GM19468 (cell line): ENCODE data around the gene ATG3.
A peak's percentile ranks its signal among the peaks of the same experiment; 100 is the strongest.
"Not testable (repeated sequence)": the region's sequence is repeated elsewhere in the genome, so short reads cannot be mapped to it uniquely, and the experiment has no call there.

Experiments used
- ATAC-seq: cut with Tn5 transposase; IDR thresholded peaks from one replicate; pipeline ENCODE4 v1.9.1; 2021; ENCODE audit warnings: mild to moderate bottlenecking, moderate library complexity, moderate number of reproducible peaks; ENCODE audit not compliant: unreplicated experiment; ENCODE audit errors: extremely low read depth

Gene ATG3

DNA sequence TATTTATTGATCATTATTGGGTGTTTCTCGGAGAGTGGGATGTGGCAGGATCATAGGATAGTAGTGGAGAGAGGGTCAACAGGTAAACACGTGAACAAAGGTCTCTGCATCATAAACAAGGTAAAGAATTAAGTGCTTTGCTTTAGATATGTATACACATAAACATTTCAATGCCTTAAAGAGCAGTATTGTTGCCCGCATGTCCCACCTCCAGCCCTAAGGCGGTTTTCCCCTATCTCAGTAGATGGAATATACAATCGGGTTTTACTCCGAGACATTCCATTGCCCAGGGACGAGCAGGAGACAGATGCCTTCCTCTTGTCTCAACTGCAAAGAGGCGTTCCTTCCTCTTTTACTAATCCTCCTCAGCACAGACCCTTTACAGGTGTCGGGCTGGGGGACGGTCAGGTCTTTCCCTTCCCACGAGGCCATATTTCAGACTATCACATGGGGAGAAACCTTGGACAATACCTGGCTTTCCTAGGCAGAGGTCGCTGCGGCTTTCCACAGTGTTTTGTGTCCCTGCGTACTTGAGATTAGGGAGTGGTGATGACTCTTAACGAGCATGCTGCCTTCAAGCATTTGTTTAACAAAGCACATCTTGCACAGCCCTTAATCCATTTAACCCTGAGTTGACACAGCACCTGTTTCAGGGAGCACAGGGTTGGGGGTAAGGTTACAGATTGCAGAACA is 2.6 kb upstream of the ATG3 start:
- not testable (repeated sequence) for ATAC-seq

DNA sequence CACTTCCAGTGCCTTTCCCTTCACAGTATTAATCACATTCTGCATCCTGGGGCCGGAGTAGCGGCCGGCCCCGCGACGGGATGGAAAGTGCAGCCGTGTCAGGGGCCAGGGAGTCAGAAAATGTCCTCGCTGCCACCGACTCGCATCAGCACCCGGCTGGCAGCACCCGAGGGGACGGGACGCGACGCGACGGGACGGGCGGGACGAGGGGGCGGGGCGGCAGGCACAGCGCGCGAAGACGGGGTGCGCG is 353 bp downstream of the ATG3 start:
- peak; percentile 9 for ATAC-seq

DNA sequence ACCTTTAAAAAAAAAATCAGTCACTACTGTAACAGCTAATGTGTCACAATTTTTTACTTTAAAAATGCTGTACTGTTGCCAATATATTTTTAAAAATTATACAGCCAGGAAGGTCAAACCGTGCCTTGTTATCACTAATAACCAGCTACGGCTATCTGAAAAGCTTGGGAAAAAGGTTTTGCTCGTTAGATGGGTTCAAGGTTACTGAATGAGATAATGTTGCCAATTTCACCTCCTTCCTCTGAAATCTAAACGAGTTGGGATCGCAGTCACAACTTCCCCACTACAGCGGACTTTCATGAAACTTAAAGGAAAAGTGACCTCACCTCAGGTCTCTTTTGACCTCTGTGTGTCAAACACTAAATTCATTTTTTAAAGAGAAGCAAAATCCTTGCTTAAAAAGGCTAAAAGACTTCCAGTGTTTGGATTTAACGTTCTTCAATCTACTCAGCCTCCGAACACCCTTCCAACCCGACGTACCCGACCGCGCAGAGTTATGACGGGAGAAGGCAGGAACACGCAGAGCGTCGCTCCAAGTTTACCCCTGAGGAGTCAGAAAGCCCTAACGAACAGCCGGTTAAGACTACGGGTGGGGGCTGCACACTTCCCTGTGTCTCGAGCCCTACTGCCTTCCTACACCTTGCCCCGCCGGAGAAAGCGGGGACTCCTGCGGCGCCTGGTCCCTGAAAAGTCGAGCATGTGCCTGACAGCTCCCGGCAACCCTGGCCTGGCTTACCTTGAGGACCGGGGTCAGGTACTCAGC is 860 bp downstream of the ATG3 start:
- no peak for ATAC-seq

DNA sequence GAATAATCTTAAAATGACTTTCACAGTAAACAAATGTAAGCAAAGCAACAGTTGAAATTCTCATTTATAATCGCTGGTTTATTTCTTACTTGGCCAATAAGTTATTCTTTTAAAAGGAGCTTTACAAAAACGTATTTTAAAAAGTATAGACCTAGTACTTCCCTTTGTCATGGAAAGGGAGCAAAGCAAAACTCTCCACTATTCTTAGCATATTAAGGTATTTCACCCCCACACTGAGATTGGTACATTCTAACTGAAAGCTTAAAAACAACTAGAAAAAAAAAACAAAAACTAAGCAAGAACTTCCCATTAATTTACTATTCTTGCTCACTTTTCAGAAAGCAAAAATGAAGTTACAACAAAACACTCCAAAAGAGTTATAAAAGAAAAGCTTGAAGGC is 1.5 kb downstream of the ATG3 start:
- no peak for ATAC-seq

DNA sequence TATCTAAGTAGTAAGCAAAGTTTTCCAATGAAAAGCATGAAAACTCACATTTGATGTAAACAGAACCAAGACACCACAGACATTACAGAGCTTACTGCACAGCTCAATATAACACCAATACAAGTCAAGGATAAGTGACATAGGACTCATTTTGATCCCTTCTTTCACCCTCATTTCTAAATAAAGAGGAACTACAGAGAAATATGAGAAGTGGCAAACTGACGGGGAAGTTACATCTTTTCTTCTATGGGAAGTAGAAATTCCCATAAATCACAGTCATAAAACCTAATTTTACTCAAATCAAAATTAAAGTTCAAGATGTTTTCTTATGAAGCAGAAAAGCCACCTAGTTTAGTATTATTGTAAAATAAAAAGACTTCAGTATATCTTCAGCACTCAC is 3.8 kb downstream of the ATG3 start:
- ATAC-seq, result no peak

DNA sequence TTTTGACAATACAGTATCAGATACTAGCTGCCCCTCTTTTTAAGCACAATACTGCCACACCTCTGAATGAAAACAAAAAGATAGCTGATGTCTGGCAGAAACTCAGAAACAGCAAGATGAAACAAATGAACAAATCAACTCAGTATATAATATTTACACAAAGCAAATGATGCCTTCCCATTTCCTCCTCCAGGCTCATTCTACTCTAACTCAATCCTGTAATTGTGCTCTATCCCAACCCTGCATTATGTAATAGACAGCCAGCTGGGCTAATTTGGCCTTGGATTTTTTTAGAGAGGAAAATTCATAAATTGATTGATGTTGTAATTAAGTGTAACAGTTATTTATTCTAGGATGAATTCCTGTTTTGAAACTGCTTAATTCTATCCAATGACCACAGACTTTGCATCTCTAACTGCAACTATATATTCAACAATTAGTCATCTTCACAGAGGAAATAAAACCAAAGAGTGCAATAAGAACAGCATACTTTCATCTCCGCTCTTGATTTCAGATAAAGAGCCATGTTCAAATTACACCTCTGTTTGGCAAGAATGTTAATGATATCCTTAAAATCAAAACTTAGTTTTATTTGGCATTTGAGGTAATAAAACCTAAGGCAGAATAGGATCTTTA is 6.1 kb downstream of the ATG3 start:
- no peak for ATAC-seq

DNA sequence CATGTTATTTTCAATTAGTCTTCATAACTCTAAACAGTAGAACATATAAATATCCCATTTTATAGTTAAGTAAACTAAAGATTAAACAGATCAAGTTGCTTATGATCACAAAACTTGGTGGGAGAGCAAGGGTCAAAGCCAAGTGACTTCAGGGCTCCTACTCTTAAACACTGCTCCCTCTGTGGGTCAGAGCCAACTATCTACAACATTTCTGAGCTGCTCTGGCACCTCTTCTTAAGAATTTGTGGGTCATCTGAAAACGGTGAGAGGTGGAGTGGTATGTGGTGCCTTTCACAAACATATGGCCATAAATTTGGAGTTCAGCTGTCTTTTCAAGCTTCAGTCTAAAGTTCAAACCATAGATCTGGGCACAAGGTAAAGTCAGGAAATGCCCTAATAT is 10.9 kb downstream of the ATG3 start:
- ATAC-seq, result no peak

DNA sequence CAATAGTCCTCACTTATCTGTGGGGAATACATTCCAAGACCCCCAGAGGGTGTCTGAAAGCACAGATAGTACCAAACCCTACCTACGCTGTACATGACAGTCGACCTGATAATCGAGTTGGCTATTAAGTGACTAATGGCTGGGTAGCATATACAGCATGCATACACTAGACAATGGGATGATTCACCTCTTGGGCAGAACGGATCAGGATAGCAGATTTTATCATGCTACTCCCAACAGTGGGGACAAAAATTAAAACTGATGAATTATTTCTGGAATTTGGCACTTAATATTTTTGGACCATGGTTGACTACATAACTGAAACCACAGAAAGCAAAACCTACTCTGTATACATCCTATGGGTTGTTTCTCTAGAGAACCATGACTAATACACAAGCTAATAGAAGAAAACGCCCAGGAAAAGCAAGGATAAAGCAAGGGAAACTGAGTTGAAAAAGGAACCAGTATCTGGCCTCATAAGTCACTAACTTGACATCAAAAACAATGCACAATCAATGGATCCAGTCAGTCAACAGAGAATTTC is 15.5 kb downstream of the ATG3 start:
- ATAC-seq, result no peak

DNA sequence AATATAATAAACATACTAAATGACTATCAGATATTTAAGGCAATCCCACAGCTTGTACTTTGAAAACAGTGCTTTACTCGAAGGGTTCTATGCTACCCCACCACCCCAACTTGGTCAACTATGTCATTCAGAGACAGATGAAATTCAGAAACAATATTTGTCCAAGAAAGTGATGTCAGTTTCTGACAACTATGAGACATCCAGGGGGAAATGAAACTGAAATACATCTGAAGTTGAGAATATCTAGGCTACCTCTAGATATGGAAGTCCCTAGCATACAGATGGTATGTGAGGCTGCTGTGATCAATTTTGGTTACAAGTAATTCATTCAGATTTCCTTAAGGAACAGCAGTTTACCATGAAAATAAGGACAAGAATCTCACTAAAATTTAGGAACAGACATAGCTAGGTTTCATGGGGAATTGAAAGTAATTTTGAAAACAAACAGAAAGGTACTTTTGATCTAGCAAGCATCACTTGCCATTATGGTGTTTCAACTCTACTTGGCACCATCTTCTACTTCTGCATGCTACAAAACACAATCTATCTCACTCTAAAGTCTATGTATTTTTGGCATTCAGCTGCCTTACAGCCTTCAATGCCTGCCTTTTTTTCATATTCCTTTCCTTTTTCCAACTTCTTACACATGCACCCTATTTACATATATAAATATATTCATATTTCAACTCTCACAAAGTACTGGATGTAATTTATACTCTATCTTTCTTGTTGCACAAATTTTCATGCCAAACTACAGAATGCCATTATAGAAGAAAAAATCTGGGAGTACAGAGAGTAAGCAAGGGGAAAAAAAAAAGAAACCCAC is 21.7 kb downstream of the ATG3 start:
- ATAC-seq, result peak; percentile 86

DNA sequence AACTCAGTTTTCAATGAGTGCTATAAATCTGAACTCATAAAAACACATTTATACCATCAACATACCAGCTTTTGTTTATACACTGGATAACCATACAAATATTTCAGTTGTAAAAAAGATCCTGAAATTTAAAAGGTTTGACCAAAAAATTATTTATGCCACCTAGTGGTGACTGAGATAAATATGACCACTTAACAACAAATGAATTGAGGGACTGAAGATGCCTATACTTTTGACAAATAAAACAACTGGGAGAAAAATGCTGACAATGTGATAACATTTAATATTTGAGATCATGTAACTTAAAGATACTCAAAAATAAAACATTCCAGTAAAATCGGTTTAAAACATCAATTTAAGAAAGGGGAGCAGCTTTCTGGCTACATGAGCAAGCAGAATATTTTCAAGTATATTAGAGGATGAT is 30.4 kb downstream of the ATG3 start:
- ATAC-seq, result no peak

DNA sequence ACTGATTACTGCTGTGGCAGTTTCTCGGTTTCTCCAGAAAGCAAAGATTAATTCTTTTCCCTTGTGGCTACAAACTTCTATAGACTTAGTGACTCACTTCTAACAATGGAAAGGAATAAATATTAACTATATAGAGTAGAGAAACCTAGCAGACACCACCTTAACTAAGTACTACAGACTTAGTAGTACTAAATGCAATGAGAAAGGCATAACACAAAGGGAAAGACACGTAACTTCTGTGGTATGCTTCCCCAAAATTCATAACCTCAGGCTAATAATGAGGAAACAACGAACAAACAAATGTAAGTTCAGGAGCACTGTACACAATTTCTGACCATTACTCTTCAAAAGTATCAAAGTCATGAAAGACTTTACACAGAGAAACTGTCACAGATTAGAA is 31.2 kb downstream of the ATG3 start:
- no peak for ATAC-seq

DNA sequence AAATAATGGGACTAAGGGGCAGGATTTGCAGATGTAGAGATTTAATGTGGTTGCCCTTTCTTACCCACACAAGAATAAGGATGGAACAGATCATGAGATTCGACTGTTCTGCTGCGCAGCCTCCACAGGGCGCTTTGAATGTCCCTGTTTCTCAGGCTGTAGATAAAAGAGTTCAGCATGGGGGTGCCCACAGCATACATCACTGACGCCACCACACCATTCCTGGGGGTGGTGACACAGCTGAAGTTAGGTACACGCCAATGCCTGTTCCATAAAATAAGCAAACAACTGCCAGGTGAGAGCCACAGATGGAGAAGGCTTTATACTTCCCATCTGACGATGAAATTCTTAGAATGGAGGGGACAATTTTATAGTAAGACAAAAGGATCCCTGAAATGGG is 37.6 kb downstream of the ATG3 start:
- not testable (repeated sequence) for ATAC-seq

DNA sequence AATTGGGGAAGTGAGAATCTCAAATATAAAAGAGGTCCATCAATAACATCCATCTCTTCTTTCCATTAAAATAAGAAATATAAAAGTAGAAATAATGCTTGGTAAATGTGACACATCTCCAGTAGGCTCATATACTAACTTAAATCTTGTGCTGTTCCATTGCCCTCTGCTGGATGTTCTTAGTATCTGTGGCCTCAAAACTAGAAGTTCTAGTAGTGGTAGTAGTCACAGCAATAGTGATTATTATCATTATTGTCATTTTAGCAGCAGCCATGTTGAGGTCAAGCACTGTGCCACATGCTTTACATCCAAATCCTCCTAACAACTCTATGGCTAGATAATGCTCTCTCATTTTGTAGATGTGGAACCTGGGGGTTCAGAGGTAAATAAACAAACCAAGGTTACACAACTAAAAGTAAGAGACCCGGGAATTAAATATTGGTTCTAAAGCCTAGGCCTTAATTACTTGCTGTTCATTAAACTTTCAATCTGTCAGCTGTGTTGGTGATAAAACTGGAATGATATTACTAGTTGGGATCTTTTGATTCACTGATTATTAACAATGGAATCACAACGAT is 42.2 kb downstream of the ATG3 start:
- ATAC-seq, result no peak

DNA sequence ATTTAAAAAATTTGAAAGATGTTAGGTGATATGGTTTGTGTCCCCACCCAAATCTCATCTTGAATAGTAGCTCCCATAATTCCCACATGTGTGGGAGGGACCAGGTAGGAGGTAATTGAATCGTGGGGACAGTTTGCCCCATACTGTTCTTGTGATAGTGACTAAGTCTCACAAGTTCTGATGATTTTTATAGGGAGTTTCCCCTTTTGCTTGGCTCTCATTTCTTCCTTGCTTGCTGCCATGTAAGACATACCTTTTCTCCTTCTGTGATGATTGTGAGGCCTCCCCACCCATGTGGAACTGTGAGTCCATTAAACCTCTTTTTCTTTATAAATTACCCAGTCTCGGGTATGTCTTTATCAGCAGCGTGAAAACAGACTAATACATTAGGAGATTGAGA is 42.8 kb downstream of the ATG3 start:
- not testable (repeated sequence) for ATAC-seq

DNA sequence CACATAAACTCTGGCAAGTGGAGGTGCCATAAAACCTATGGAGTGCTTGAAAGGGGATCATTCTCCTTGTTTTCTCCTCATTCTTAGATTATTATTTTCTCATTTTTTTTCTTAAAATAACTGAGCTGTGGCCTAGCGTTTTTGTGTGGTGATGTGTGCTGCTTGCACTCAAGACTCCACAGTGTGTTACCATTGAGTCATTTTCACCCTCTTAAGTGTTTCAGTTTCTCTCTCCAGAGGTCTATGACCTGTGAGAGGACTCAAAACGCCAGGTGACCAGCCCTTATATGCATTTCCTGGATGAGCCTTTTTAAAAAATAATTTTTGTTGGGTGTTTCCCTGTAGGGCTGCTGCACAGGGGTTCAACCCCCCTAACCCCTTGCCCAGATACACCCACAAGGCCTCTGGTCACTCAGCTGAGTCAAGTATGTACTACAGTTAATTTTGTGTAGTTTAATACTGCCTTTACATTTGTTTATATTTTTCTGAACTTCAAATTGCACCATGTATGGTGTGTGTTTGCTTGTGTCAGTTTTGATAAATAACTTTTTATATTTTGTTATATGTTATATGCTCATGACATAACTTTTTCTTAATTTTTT is 47.1 kb downstream of the ATG3 start:
- peak; percentile 99 for ATAC-seq

DNA sequence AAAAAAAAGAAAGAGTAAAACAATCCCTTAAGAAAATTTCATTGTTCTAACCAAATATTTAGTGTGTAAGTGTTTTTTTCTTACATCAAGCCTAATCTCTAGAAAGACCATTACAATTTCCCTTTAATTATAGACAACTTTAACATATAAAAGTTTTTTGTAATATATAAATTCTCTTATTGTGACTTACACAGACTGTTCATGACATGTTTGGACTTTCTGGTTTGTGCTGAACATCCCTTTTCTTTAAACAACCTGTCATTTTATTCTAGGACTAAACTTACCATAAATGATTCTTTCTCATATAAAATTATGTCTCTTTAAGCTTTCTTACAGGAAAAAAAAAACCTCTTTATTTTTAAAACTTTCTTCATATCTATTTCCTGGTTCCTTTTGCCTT is 49.4 kb downstream of the ATG3 start:
- ATAC-seq, result no peak

DNA sequence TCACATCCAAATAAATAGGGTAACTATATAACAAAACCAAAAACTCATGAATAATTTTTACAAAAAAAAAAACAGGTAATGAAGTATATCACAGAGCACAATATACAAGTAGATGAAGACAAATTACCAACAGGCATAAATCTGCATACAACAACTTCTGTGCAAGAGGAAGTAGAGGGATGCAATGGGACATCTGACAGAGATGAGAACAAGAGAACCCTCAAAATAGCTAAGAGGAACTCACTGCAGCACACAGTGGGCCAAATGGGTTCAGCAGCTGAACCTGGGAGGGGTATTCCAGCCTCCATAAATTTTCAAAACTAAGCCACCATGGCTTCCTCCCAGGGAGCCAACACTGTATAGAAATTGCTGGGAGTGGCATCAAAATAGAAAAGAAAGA is 52.9 kb downstream of the ATG3 start:
- ATAC-seq, result no peak

DNA sequence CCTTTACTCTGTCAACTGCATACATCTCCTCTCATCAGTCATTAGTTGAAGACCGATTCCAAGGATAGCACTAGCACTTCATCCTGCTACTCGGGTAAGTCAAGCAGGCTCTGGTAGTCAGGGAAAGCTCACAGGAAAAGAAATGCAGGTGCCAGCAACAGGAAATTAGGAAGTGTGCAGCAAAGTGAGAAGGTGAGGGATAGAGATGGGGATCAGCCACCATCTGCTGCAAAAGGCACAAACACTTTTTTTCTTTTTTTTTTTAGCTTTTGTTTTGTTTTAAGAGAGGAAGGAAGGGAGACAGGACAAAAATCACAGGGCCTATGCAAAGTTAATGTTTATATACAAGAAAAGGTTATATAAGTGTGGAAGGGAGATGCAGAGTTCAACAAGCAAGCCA is 53.5 kb downstream of the ATG3 start:
- ATAC-seq, result no peak

DNA sequence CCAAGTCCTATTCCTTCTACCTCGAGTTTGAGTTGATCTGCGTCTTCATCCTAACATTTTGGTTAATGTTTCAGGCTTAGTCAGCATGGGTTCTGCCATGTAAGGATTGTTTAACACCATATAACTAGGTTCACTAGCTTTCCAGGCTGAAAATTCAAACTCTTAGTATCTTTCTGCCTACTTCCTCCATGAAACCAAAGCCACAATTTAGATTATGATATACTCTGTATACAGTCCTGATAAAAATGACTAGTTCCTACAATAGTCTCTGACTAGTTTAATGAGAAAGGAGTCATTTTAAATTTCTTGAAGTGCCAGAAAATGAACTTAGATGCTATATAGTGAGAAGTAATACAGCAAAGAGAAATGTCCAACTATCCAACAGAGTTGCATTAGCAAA is 55.9 kb downstream of the ATG3 start:
- ATAC-seq, result no peak

DNA sequence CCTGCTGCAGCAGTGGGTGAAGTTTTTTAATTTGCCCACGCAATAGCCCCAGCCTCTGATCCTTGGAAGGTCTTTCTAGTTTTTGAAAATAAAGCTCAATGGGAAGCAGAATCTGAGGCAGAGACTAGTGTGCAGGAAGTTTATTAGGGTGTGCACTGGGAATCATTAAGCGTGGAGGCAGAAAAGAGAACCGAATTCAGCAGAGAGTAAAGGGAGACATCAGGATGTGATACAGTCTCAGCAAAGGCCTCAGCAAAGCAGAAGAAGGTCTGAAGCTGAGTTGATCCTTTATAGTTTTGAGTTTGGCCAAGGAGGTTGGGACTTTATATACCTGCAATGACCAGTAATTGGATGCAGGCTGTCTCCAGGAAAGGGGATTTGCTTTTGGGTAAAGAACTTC is 57.6 kb downstream of the ATG3 start:
- ATAC-seq, result no peak
